Gastrocnemius medialis (tissue), 4 donors: ENCODE results near the gene HEMGN. TPM values are rescaled to one million over a fixed set of nuclear protein-coding genes. Genes with fewer than 3 reads are reported as not detected.

Source experiments
- ATAC-seq, 2 donors: fragments of 150-250 bp; one replicate each; pipeline ENCODE4 v1.9.1; 2016
- DNase-seq, 2 donors: peaks; one replicate each; pipeline ENCODE4 v3.0.0-alpha.2; 2019
- H3K27ac ChIP-seq, 4 donors: fragments of 200-600 bp; sonication (generic); 1 replicate in 1 of 4; 2 replicates in 3 of 4; pipeline ENCODE4 v1.5.1; 2016 to 2018; ENCODE audit warnings: mild to moderate bottlenecking in 2 of 4, moderate library complexity in 1 of 4
- H3K27me3 ChIP-seq, 3 donors: fragments of 200-600 bp; sonication (generic) in 2 of 3; 1 replicate in 1 of 3; 2 replicates in 2 of 3; pipeline versions ENCODE4 v1.5.1 to v1.6.0; 2016 to 2019; ENCODE audit warnings: mild to moderate bottlenecking in 1 of 3, moderate library complexity in 1 of 3
- H3K36me3 ChIP-seq, 2 donors: fragments of 200-600 bp; sonication (generic) in 1 of 2; one replicate each; pipeline ENCODE4 v1.5.1; 2017 to 2018
- H3K4me1 ChIP-seq, 2 donors: fragments of 200-600 bp; sonication (generic) in 1 of 2; one replicate each; pipeline ENCODE4 v1.5.1; 2016 to 2017; ENCODE audit warnings: mild to moderate bottlenecking in 2 of 2
- H3K4me3 ChIP-seq, 4 donors: fragments of 200-600 bp; sonication (generic) in 3 of 4; 1 replicate in 1 of 4; 2 replicates in 3 of 4; pipeline ENCODE4 v1.5.1; 2016 to 2019; ENCODE audit warnings: mild to moderate bottlenecking in 2 of 4
- H3K9me3 ChIP-seq, 3 donors: fragments of 200-600 bp; sonication (generic) in 2 of 3; 1 replicate in 1 of 3; 2 replicates in 2 of 3; pipeline ENCODE4 v1.5.1; 2016 to 2019
- POLR2A ChIP-seq, 2 donors: fragments of 450-650 bp; IDR thresholded peaks; one replicate each; pipeline ENCODE4 v1.6.1; 2017; ENCODE audit warnings: antibody characterized with exemption in 2 of 2, mild to moderate bottlenecking in 2 of 2, moderate library complexity in 2 of 2
- in situ Hi-C, 4 donors: fragments of 200-750 bp; cut with MboI; loops; one replicate each; pipeline versions ENCODE4 v1.15.0 to v1.8.0; 2017; ENCODE audit warnings: low sequenced_read_pairs in 4 of 4
- intact Hi-C: fragments of 100-400 bp; cut with DNase I; formaldehyde crosslinking; loops from one replicate; pipeline ENCODE4 v1.15.1; 2023; ENCODE audit warnings: low total_unique reads
- total RNA-seq, 4 donors: library from RNA; depleted of rRNA; stranded (reverse); fragments of >200 nt; gene quantifications; one replicate each; pipeline versions ENCODE4 v1.1.0 to v1.2.3, GENCODE V29; 2016
- TF ChIP-seq, protein P1 (sequence below), 5 experiments: fragments of 450-650 bp in 3 of 5; fragments of 200-600 bp in 2 of 5; sonication (generic) in 2 of 5; IDR thresholded peaks in 4 of 5; conservative IDR thresholded peaks in 1 of 5; 1 replicate in 4 of 5; 2 replicates in 1 of 5; pipeline ENCODE4 v1.5.1; 2016 to 2019; ENCODE audit warnings: antibody characterized with exemption in 5 of 5, mild to moderate bottlenecking in 3 of 5, moderate library complexity in 3 of 5

Gene HEMGN
- total RNA-seq, 4 donors from 2014 or later, result 0.16 TPM; not detected in 3

GRCh38 chr9:97984188-97985057 is 46.5 kb upstream of the HEMGN start:
- peak overlapping the region; percentile 93 to 99 (median 96) for H3K27ac ChIP-seq
- TF ChIP-seq POLR2A (IDR thresholded peaks at IDR 0.05), result peak; percentile 81 to 92
- TF ChIP-seq, protein P1, sequence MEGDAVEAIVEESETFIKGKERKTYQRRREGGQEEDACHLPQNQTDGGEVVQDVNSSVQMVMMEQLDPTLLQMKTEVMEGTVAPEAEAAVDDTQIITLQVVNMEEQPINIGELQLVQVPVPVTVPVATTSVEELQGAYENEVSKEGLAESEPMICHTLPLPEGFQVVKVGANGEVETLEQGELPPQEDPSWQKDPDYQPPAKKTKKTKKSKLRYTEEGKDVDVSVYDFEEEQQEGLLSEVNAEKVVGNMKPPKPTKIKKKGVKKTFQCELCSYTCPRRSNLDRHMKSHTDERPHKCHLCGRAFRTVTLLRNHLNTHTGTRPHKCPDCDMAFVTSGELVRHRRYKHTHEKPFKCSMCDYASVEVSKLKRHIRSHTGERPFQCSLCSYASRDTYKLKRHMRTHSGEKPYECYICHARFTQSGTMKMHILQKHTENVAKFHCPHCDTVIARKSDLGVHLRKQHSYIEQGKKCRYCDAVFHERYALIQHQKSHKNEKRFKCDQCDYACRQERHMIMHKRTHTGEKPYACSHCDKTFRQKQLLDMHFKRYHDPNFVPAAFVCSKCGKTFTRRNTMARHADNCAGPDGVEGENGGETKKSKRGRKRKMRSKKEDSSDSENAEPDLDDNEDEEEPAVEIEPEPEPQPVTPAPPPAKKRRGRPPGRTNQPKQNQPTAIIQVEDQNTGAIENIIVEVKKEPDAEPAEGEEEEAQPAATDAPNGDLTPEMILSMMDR (IDR thresholded peaks at IDR 0.05 in 4 of 5, conservative IDR thresholded peaks at IDR 0.05 in 1 of 5), result peak in 1 of 5 experiments; percentile 25
- H3K36me3 ChIP-seq, result no peaks in the 10 kb centered on the region
- no peaks in the 10 kb centered on the region for H3K9me3 ChIP-seq
- no peaks in the 10 kb centered on the region for H3K27me3 ChIP-seq
- intact Hi-C loops, result loop anchor here (5.0 to 10.0 kb wide), 4 partner anchors 273 to 1830 kb away; partner anchors contain the start of genes ANKS6, NCBP1, TBC1D2 and TSTD2
- ATAC-seq, result peak; percentile 46 to 50
- in situ Hi-C loops, result loop anchor here in 3 of 4 donors (10.0 kb wide), 1 partner anchor 50 kb away; no protein-coding TSS in a partner anchor
- H3K4me3 ChIP-seq, result peak overlapping the region; percentile 84 to 99 (median 89)
- peaks cover 63 to 68% of the 10 kb centered on the region in 2 donors for H3K4me1 ChIP-seq
- DNase-seq, result peak; percentile 52 to 83

DNA sequence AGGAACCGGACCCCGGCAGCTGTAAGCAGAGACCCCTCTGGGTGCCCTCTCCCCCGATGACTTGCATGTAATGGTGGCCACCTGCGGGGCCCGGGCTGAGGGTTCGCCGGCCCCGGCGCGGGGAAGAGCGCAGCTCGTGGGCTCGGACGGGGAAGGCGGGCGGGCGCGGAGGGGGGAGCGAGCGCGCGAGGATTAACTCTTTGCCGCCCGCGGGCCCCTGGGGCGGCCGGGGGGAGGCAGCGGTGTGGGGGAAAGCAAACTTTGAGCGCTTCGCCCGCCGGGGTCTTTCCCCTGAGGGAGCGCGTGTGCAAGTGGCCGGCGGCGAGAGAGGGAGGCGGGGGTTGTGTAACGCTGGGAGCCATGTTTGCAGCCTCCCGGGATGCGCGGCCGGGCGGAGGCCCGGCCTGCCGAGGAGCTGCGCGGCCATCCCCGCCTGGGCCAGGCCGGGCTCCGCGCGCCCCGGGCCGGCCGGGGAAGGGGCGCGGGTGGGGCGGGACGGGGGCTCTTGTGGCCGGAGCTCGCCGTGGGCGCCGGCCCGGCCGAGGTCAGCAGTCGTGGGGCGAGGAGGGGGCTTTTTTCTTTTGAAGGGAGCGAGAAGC is 45.7 kb upstream of the HEMGN start:
- intact Hi-C loops (loop anchor here (1.0 to 10.0 kb wide), 7 partner anchors 51 to 1831 kb away; partner anchors contain the start of genes ANKS6, NANS, NCBP1 and TBC1D2), in situ Hi-C loops (loop anchor here in 3 of 4 donors (10.0 kb wide), 1 partner anchor 51 kb away; no protein-coding TSS in a partner anchor)
- DNase-seq (peak; percentile 26 to 59), ATAC-seq (peak; percentile 34 to 42)
- no peak for TF ChIP-seq POLR2A (IDR thresholded peaks at IDR 0.05)
- TF ChIP-seq, protein P1 (IDR thresholded peaks at IDR 0.05 in 4 of 5, conservative IDR thresholded peaks at IDR 0.05 in 1 of 5), result no peak
- Histone ChIP-seq H3K27ac (peak overlapping the region; percentile 93 to 99 (median 96)), H3K36me3 (no peaks in the 10 kb centered on the region), H3K4me3 (peak overlapping the region; percentile 84 to 99 (median 89)), H3K27me3 (no peaks in the 10 kb centered on the region), H3K9me3 (no peaks in the 10 kb centered on the region), H3K4me1 (peaks cover 56 to 61% of the 10 kb centered on the region in 2 donors)

GRCh38 chr9:97982683-97983588 is 45.0 kb upstream of the HEMGN start, which contains the start of gene ANP32B:
Gene ANP32B (plus strand): TSS chr9:97983341. CDS start chr9:97983556, 215 bp downstream.
- Histone ChIP-seq H3K4me1 (peaks cover 48 to 55% of the 10 kb centered on the region in 2 donors), H3K36me3 (no peaks in the 10 kb centered on the region), H3K4me3 (peak within 1 kb of the TSS; percentile 84 to 99 (median 89)), H3K27me3 (no peaks in the 10 kb centered on the region), H3K27ac (peak within 1 kb of the TSS; percentile 93 to 99 (median 96)), H3K9me3 (no peaks in the 10 kb centered on the region)
- intact Hi-C loops (loop anchor here (1.0 to 10.0 kb wide), 7 partner anchors 51 to 1832 kb away; partner anchors contain the start of genes ANKS6, NANS, NCBP1 and TBC1D2), in situ Hi-C loops (loop anchor here in 3 of 4 donors (10.0 kb wide), 1 partner anchor 52 kb away; no protein-coding TSS in a partner anchor)
- TF ChIP-seq, protein P1 (IDR thresholded peaks at IDR 0.05 in 4 of 5, conservative IDR thresholded peaks at IDR 0.05 in 1 of 5), result peak; percentile 73 to 99 (median 97)
- TF ChIP-seq POLR2A (IDR thresholded peaks at IDR 0.05), result peak; percentile 58 to 63
- DNase-seq (peak; percentile 73 to 85), ATAC-seq (peak; percentile 55 to 59)
